Measurements from ENCODE around the gene NIPA2.

GRCh38 chr15:22851513-22851912, 13.0 kb downstream of the NIPA2 start:
- TF ChIP-seq TRIM28 (IDR thresholded peaks at IDR 0.05; ENCODE audit: borderline replicate concordance, low read length) (no peak), ZNF23 (tag by site-specific recombination; IDR thresholded peaks at IDR 0.05; ENCODE audit: borderline replicate concordance) (no peak), ZNF560 (tag by site-specific recombination; IDR thresholded peaks at IDR 0.05; ENCODE audit: borderline replicate concordance) (no peak), ZNF513 (tag by site-specific recombination; IDR thresholded peaks at IDR 0.05) (no peak), PRDM1 (tag by site-specific recombination; IDR thresholded peaks at IDR 0.05) (no peak), ZSCAN16 (tag by site-specific recombination; IDR thresholded peaks at IDR 0.05) (no peak), ZEB2 (tag by site-specific recombination; IDR thresholded peaks at IDR 0.05) (no peak), ZNF561 (tag by site-specific recombination; IDR thresholded peaks at IDR 0.05; ENCODE audit: borderline replicate concordance) (no peak), ZNF830 (tag by site-specific recombination; IDR thresholded peaks at IDR 0.05; ENCODE audit: low read depth) (no peak)
- TF ChIP-seq, protein P1, sequence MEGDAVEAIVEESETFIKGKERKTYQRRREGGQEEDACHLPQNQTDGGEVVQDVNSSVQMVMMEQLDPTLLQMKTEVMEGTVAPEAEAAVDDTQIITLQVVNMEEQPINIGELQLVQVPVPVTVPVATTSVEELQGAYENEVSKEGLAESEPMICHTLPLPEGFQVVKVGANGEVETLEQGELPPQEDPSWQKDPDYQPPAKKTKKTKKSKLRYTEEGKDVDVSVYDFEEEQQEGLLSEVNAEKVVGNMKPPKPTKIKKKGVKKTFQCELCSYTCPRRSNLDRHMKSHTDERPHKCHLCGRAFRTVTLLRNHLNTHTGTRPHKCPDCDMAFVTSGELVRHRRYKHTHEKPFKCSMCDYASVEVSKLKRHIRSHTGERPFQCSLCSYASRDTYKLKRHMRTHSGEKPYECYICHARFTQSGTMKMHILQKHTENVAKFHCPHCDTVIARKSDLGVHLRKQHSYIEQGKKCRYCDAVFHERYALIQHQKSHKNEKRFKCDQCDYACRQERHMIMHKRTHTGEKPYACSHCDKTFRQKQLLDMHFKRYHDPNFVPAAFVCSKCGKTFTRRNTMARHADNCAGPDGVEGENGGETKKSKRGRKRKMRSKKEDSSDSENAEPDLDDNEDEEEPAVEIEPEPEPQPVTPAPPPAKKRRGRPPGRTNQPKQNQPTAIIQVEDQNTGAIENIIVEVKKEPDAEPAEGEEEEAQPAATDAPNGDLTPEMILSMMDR (tag by site-specific recombination; IDR thresholded peaks at IDR 0.05): no peak
